K562 (cell line): Measurements from ENCODE around the gene PATL2. TPM values are rescaled to one million over a fixed set of nuclear protein-coding genes. Genes with fewer than 3 reads are reported as not detected.

Source experiments
- ATF7 ChIP-seq: fragments of 450-650 bp; IDR thresholded peaks from 2 replicates; pipeline ENCODE4 v1.7.1; 2014; ENCODE audit warnings: mild to moderate bottlenecking, moderate library complexity
- DMBX1 ChIP-seq: fragments of 250-450 bp; sonication (Bioruptor Pico); IDR thresholded peaks from 2 replicates; pipeline ENCODE4 v1.8.0; 2022; ENCODE audit warnings: inconsistent platforms, mild to moderate bottlenecking, moderate library complexity, borderline replicate concordance
- GATAD2A ChIP-seq: fragments of 450-650 bp; IDR thresholded peaks from 2 replicates; pipeline ENCODE4 v1.6.1; 2017
- SOX6 ChIP-seq: fragments of 450-650 bp; IDR thresholded peaks from 2 replicates; pipeline ENCODE4 v1.6.1; 2014; ENCODE audit warnings: mild to moderate bottlenecking
- TSC22D4 ChIP-seq: fragments of 450-650 bp; IDR thresholded peaks from 2 replicates; pipeline ENCODE4 v1.6.1; 2016; ENCODE audit warnings: missing genetic modification characterization, missing biosample characterization, control low read depth
- YY1 ChIP-seq, 3 experiments: IDR thresholded peaks; 2 replicates each; pipeline ENCODE4 v1.6.1; 2011; ENCODE audit warnings: low read length in 2 of 3, mild to moderate bottlenecking in 2 of 3, moderate library complexity in 2 of 3, borderline replicate concordance in 1 of 3, control low read depth in 1 of 3, low read depth in 1 of 3; ENCODE audit not compliant: insufficient read depth in 3 of 3, insufficient replicate concordance in 2 of 3, control insufficient read depth in 1 of 3, insufficient read length in 1 of 3; ENCODE audit errors: extremely low read depth in 1 of 3
- polyA plus RNA-seq, 8 experiments: library from polyadenylated mRNA; depleted of rRNA in 4 of 8; stranded (reverse) in 5 of 8; unstranded in 3 of 8; fragments of >200 nt; fragmentation: Nextera tagmentation in 2 of 8; fragmentation: Illumina TruSeq in 1 of 8; extraction: Ambion mirVana in 2 of 8; extraction: Trizol in 1 of 8; gene quantifications; 2 replicates each; pipeline versions ENCODE4 v1.2.1 to v1.2.3, GENCODE V29; 2011 to 2014; ENCODE audit warnings: inconsistent platforms in 1 of 8, missing spikeins in 1 of 8
- total RNA-seq, 7 experiments: library from RNA; depleted of rRNA in 6 of 7; stranded (reverse); fragments of >200 nt in 6 of 7; fragmentation: Illumina TruSeq in 2 of 7; extraction: Trizol in 2 of 7; gene quantifications; 2 replicates each; pipeline versions ENCODE4 v1.2.1 to v1.2.3, GENCODE V29; 2011 to 2021; ENCODE audit warnings: low replicate concordance in 1 of 7
- TF ChIP-seq, protein P1 (sequence below): fragments of 450-650 bp; IDR thresholded peaks from 2 replicates; pipeline ENCODE4 v1.6.1; 2016
- TF ChIP-seq, protein P2 (sequence below): fragments of 450-650 bp; IDR thresholded peaks from 2 replicates; pipeline ENCODE4 v1.6.1; 2016; ENCODE audit warnings: antibody characterized with exemption
- TF ChIP-seq, protein P3 (sequence below), 2 experiments: fragments of 250-450 bp in 1 of 2; fragments of 450-650 bp in 1 of 2; sonication (Bioruptor Pico) in 1 of 2; IDR thresholded peaks; 2 replicates each; pipeline versions ENCODE4 v1.6.1 to v1.8.0; 2016 to 2021; ENCODE audit warnings: mild to moderate bottlenecking in 2 of 2, moderate library complexity in 2 of 2, missing compliant biosample characterization in 1 of 2, missing genetic modification characterization in 1 of 2
- TF ChIP-seq, protein P4 (sequence below): fragments of 250-450 bp; sonication (Bioruptor Pico); IDR thresholded peaks from 2 replicates; pipeline ENCODE4 v1.4.0; 2020; ENCODE audit warnings: borderline replicate concordance
- TF ChIP-seq, protein P5 (sequence below): sonication (generic); formaldehyde crosslinking; IDR thresholded peaks from 2 replicates; pipeline ENCODE4 v1.8.0; 2022; ENCODE audit warnings: mild to moderate bottlenecking, missing genetic modification reagents, borderline replicate concordance

The PATL2 gene
- total and polyA plus RNA-seq, 9 of the 15 experiments (the other 6 are each of a cell fraction or from before 2014, with no cell fraction given), result 0.42 to 1.1 (median 0.86) TPM

DNA sequence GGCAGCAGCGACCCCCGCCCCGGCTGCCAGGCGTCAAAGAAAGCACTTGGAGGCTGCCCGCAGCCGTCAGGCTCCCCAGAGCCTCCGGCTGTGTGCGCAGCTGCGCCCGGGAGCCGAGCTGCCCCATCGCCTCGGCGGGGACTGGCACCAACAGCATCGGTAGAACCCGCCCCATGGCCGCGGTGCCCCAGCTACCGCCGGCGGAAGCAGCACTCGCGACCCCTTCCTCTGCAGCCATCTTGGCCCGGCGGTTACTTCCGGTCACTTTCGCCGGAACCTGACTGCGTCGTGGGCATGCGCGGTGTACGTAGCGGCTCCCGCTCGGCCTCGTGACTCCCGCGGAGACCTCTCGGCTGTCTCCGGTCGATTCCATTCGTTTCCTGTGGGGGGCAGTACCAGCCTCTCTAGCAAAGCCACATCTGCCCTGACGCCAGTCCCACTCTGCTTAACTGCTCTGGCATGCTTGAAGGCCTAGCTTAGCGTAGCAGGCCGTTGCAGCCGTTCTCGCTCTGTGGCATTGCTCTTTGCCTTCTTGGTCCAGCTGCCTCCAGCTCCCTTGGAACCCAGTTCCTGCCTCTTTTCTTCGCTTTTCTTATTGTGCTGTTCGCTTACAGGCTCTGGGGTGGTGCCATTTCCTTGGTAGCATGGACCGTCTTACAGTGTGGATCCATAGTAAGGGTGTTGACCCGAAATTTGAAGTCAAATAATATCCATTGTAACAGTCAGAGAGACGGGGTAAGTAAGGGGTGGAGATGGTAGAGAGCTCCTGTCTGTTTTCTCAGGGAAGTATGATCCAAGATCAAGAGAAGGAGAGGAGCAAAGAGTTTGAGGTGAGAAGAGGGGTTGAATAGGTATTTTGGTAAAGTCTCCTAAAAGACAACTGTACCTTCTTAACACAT is 47.5 kb downstream of the PATL2 start, which contains the start of gene SPG11 (continued):
- TF ChIP-seq, protein P1, sequence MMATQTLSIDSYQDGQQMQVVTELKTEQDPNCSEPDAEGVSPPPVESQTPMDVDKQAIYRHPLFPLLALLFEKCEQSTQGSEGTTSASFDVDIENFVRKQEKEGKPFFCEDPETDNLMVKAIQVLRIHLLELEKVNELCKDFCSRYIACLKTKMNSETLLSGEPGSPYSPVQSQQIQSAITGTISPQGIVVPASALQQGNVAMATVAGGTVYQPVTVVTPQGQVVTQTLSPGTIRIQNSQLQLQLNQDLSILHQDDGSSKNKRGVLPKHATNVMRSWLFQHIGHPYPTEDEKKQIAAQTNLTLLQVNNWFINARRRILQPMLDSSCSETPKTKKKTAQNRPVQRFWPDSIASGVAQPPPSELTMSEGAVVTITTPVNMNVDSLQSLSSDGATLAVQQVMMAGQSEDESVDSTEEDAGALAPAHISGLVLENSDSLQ, result peak; percentile 43; the same call in 1 of the 2 replicates
- TF ChIP-seq, protein P2, sequence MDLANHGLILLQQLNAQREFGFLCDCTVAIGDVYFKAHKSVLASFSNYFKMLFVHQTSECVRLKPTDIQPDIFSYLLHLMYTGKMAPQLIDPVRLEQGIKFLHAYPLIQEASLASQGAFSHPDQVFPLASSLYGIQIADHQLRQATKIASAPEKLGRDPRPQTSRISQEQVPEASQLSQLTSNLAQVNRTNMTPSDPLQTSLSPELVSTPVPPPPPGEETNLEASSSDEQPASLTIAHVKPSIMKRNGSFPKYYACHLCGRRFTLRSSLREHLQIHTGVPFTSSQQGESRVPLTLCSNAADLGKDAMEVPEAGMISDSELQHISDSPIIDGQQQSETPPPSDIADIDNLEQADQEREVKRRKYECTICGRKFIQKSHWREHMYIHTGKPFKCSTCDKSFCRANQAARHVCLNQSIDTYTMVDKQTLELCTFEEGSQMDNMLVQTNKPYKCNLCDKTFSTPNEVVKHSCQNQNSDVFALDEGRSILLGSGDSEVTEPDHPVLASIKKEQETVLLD, result peak; percentile 93
- TF ChIP-seq YY1 (IDR thresholded peaks at IDR 0.05; ENCODE audit: borderline replicate concordance in 1 of 3, control insufficient read depth in 1 of 3, extremely low read depth in 1 of 3, insufficient read depth in 3 of 3, insufficient read length in 1 of 3, insufficient replicate concordance in 2 of 3, low read depth in 1 of 3, low read length in 2 of 3) (peak; percentile 91 to 99 (median 97)), TSC22D4 (no peak), SOX6 (peak; percentile 49; the same call in 1 of the 2 replicates), DMBX1 (CRISPR knock-in tag) (peak; percentile 90), ATF7 (peak; percentile 80), GATAD2A (0 out of 2 replicates have a peak, but pooled peaks have one; percentile 16)
- TF ChIP-seq, protein P3, sequence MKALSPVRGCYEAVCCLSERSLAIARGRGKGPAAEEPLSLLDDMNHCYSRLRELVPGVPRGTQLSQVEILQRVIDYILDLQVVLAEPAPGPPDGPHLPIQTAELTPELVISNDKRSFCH (CRISPR knock-in tag; IDR thresholded peaks at IDR 0.05), result no peak
- TF ChIP-seq, protein P3 (tag; IDR thresholded peaks at IDR 0.05), result peak; percentile 94
- TF ChIP-seq, protein P4, sequence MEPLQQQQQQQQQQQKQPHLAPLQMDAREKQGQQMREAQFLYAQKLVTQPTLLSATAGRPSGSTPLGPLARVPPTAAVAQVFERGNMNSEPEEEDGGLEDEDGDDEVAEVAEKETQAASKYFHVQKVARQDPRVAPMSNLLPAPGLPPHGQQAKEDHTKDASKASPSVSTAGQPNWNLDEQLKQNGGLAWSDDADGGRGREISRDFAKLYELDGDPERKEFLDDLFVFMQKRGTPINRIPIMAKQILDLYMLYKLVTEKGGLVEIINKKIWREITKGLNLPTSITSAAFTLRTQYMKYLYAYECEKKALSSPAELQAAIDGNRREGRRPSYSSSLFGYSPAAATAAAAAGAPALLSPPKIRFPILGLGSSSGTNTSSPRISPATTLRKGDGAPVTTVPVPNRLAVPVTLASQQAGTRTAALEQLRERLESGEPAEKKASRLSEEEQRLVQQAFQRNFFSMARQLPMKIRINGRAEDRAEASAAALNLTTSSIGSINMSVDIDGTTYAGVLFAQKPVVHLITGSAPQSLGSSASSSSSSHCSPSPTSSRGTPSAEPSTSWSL, result no peak
- TF ChIP-seq, protein P5, sequence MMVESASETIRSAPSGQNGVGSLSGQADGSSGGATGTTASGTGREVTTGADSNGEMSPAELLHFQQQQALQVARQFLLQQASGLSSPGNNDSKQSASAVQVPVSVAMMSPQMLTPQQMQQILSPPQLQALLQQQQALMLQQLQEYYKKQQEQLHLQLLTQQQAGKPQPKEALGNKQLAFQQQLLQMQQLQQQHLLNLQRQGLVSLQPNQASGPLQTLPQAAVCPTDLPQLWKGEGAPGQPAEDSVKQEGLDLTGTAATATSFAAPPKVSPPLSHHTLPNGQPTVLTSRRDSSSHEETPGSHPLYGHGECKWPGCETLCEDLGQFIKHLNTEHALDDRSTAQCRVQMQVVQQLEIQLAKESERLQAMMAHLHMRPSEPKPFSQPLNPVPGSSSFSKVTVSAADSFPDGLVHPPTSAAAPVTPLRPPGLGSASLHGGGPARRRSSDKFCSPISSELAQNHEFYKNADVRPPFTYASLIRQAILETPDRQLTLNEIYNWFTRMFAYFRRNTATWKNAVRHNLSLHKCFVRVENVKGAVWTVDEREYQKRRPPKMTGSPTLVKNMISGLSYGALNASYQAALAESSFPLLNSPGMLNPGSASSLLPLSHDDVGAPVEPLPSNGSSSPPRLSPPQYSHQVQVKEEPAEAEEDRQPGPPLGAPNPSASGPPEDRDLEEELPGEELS (CRISPR knock-in tag), result peak; percentile 97
